Measurements from ENCODE around the gene HAAO.
A peak's percentile ranks its signal among the peaks of the same experiment; 100 is the strongest.

The HAAO gene

GRCh38 chr2:42723465-42723864, 68.9 kb downstream of the HAAO start:
- H3K4me3 ChIP-seq (ENCODE audit: low read depth, low read length), result no peak overlapping the region
- DNase-seq (ENCODE audit: low read depth), result no peak
- TF ChIP-seq, protein P1, sequence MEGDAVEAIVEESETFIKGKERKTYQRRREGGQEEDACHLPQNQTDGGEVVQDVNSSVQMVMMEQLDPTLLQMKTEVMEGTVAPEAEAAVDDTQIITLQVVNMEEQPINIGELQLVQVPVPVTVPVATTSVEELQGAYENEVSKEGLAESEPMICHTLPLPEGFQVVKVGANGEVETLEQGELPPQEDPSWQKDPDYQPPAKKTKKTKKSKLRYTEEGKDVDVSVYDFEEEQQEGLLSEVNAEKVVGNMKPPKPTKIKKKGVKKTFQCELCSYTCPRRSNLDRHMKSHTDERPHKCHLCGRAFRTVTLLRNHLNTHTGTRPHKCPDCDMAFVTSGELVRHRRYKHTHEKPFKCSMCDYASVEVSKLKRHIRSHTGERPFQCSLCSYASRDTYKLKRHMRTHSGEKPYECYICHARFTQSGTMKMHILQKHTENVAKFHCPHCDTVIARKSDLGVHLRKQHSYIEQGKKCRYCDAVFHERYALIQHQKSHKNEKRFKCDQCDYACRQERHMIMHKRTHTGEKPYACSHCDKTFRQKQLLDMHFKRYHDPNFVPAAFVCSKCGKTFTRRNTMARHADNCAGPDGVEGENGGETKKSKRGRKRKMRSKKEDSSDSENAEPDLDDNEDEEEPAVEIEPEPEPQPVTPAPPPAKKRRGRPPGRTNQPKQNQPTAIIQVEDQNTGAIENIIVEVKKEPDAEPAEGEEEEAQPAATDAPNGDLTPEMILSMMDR (IDR thresholded peaks at IDR 0.05; ENCODE audit: control insufficient read depth, extremely low read depth, insufficient read depth), result no peak

DNA sequence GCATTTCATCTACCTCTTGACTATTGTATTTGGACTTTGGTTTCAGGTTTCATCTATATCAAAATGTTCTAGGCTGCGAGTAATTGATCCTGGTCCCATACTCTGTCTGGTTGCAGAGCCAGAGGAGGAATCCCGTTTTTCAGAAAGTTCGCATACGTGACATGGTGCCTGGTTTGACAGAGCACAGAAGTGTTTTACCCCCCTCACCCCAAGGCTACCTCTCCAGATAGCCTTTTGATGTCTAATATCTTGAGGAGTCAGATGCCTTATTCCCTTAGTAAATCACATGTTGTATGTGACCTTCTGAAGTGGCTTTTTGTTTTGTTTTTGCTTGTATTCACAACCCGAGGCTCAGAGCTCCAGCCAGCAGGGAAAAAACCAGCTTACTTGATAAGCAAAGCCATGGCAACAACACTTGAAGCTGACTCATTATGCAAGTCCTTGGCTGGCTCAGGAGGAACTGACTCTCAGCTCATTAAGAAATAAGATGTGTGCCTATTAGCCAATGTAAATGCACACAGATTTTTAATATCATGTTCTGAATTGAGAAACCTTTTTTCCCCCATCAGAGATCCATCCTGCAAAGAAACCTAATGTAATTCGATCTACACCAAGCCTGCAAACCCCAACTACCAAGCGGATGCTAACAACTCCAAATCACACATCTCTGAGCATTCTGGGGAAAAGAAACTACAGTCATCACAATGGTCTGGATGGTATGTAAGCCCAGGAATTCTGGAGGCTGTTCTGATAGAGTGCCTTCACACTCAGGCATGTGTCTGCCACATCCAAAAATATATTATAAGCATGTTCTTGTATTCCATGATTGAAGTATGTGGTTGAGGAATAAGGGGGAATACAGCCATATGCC, 69.8 kb downstream of the HAAO start:
- H3K4me3 ChIP-seq (ENCODE audit: low read depth, low read length), result no peak overlapping the region
- DNase-seq (ENCODE audit: low read depth), result peak; percentile 11
- TF ChIP-seq, protein P1 (IDR thresholded peaks at IDR 0.05; ENCODE audit: control insufficient read depth, extremely low read depth, insufficient read depth), result no peak

DNA sequence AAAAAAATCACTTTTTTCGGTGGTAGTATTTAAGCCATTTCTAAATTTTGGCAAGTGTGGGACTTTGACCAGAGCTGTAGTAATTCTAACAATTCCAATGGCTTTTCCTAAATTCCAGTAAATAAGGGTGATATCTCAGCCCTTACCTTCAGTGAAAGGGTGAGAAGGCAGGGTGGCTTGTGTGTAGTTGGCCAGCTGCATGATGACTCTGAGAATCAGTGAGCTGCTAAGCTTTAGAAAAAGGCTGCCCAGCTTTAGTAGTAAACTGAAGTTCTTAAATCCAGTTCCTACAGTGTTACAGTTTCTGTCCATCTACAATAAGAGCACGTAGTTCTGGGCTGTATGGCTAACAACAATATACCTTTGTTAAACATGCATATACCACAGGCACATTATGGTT, 70.5 kb downstream of the HAAO start:
- DNase-seq (ENCODE audit: low read depth), result no peak
- no peak overlapping the region for H3K4me3 ChIP-seq (ENCODE audit: low read depth, low read length)
- TF ChIP-seq, protein P1 (IDR thresholded peaks at IDR 0.05; ENCODE audit: control insufficient read depth, extremely low read depth, insufficient read depth), result no peak

Data from LNCaP clone FGC (cell line).